ENCODE data around the gene NAPA. TPM values are rescaled to one million over a fixed set of nuclear protein-coding genes. Genes with fewer than 3 reads are reported as not detected.

Gene NAPA
- total RNA-seq, 1 experiment from 2014 or later, result 95.9 TPM

- no peaks in the 10 kb centered on the region for H3K36me3 ChIP-seq (ENCODE audit: low read depth, low read length)
- H3K9me3 ChIP-seq (ENCODE audit: low read length), result no peaks in the 10 kb centered on the region
- no peaks in the 10 kb centered on the region for H3K9me2 ChIP-seq (replicated peaks; ENCODE audit: low read length)
- H2AFZ ChIP-seq (ENCODE audit: low read length), result no peak overlapping the region
- no peak overlapping the region for H3K4me2 ChIP-seq (ENCODE audit: low read length)
- CTCF ChIA-PET, result no interaction called here
- POLR2A ChIA-PET (ENCODE audit: unreplicated experiment), result no interaction called here
- no peak overlapping the region for H3K27ac ChIP-seq (ENCODE audit: low read length)
- no peak for TF ChIP-seq EZH2phosphoT487 (IDR thresholded peaks at IDR 0.05; ENCODE audit: borderline replicate concordance, low read length)
- TF ChIP-seq EZH2 (IDR thresholded peaks at IDR 0.05; ENCODE audit: low read length, unreplicated experiment), result no peak
- no peak for TF ChIP-seq CTCF (conservative IDR thresholded peaks at IDR 0.05; ENCODE audit: low read depth, low read length)
- H4K20me1 ChIP-seq (ENCODE audit: low read length), result peaks cover 19% of the 10 kb centered on the region; the same call in 1 of the 2 replicates
- H3K4me3 ChIP-seq (ENCODE audit: low read length), result no peak overlapping the region
- no peaks in the 10 kb centered on the region for H3K27me3 ChIP-seq (ENCODE audit: low read length)
- no peak overlapping the region for H3K9ac ChIP-seq (ENCODE audit: low read length)
- H3F3A ChIP-seq (ENCODE audit: low read length, unreplicated experiment), result no peaks in the 10 kb centered on the region
- peaks cover 24% of the 10 kb centered on the region for H3K4me1 ChIP-seq (ENCODE audit: insufficient read depth, low read length)
- intact Hi-C loops (cut with micrococcal nuclease), result no loop called here
- BruUV-seq (replicated peaks), result no TSS peak
- DNase-seq (no peak), ATAC-seq (no peak)
- peaks cover 60% of the 10 kb centered on the region for H3K79me2 ChIP-seq (ENCODE audit: low read length)
These were observed 6.8 kb downstream of the NAPA start for GRCh38 chr19:47507924-47508553.

GRCh38 chr19:47507012-47507411 lies 7.9 kb downstream of the NAPA start:
- DNase-seq (no peak), ATAC-seq (no peak)
- Histone ChIP-seq H3K79me2 (ENCODE audit: low read length) (peaks cover 50% of the 10 kb centered on the region), H3K4me2 (ENCODE audit: low read length) (no peak overlapping the region), H3K9me3 (ENCODE audit: low read length) (no peaks in the 10 kb centered on the region), H4K20me1 (ENCODE audit: low read length) (peaks cover 13% of the 10 kb centered on the region; the same call in 1 of the 2 replicates), H3K9ac (ENCODE audit: low read length) (no peak overlapping the region), H3F3A (ENCODE audit: low read length, unreplicated experiment) (no peaks in the 10 kb centered on the region), H3K27ac (ENCODE audit: low read length) (no peak overlapping the region), H3K4me3 (ENCODE audit: low read length) (no peak overlapping the region), H3K9me2 (replicated peaks; ENCODE audit: low read length) (no peaks in the 10 kb centered on the region), H3K4me1 (ENCODE audit: insufficient read depth, low read length) (peaks cover 14% of the 10 kb centered on the region), H2AFZ (ENCODE audit: low read length) (no peak overlapping the region), H3K27me3 (ENCODE audit: low read length) (no peaks in the 10 kb centered on the region), H3K36me3 (ENCODE audit: low read depth, low read length) (no peaks in the 10 kb centered on the region)
- ChIA-PET CTCF (no interaction called here), POLR2A (ENCODE audit: unreplicated experiment) (no interaction called here)
- TF ChIP-seq EZH2phosphoT487 (IDR thresholded peaks at IDR 0.05; ENCODE audit: borderline replicate concordance, low read length), result no peak
- TF ChIP-seq CTCF (conservative IDR thresholded peaks at IDR 0.05; ENCODE audit: low read depth, low read length), result no peak
- TF ChIP-seq EZH2 (IDR thresholded peaks at IDR 0.05; ENCODE audit: low read length, unreplicated experiment), result no peak
- BruUV-seq (replicated peaks), result no TSS peak
- intact Hi-C loops (cut with micrococcal nuclease), result no loop called here

- Histone ChIP-seq H3K27ac (ENCODE audit: low read length) (no peak overlapping the region), H3K9me3 (ENCODE audit: low read length) (no peaks in the 10 kb centered on the region), H3K79me2 (ENCODE audit: low read length) (peaks cover 44% of the 10 kb centered on the region), H3K4me3 (ENCODE audit: low read length) (no peak overlapping the region), H3K36me3 (ENCODE audit: low read depth, low read length) (no peaks in the 10 kb centered on the region), H3K9me2 (replicated peaks; ENCODE audit: low read length) (no peaks in the 10 kb centered on the region), H2AFZ (ENCODE audit: low read length) (no peak overlapping the region), H3K27me3 (ENCODE audit: low read length) (no peaks in the 10 kb centered on the region), H3K9ac (ENCODE audit: low read length) (no peak overlapping the region), H4K20me1 (ENCODE audit: low read length) (0 out of 2 replicates have a peak, but pooled peaks cover 8% of the 10 kb centered on the region), H3F3A (ENCODE audit: low read length, unreplicated experiment) (no peaks in the 10 kb centered on the region), H3K4me2 (ENCODE audit: low read length) (no peak overlapping the region), H3K4me1 (ENCODE audit: insufficient read depth, low read length) (peaks cover 11% of the 10 kb centered on the region; the same call in 1 of the 2 replicates)
- ChIA-PET POLR2A (ENCODE audit: unreplicated experiment) (no interaction called here), CTCF (no interaction called here)
- ATAC-seq, result no peak
- DNase-seq, result no peak
- intact Hi-C loops (cut with micrococcal nuclease), result no loop called here
- no TSS peak for BruUV-seq (replicated peaks)
- TF ChIP-seq EZH2 (IDR thresholded peaks at IDR 0.05; ENCODE audit: low read length, unreplicated experiment) (no peak), EZH2phosphoT487 (IDR thresholded peaks at IDR 0.05; ENCODE audit: borderline replicate concordance, low read length) (no peak), CTCF (conservative IDR thresholded peaks at IDR 0.05; ENCODE audit: low read depth, low read length) (no peak)
These were observed 8.4 kb downstream of the NAPA start for GRCh38 chr19:47506459-47506858.

Data from PC-3 (cell line).